ENCODE results near the gene SMIM35. TPM values are rescaled to one million over a fixed set of nuclear protein-coding genes. Genes with fewer than 3 reads are reported as not detected.

Gene SMIM35
- total RNA-seq, 1 experiment from 2014 or later: not detected

GRCh38 chr11:118135051-118135795, 48.5 kb upstream of the SMIM35 start:
- CTCF ChIA-PET: no interaction called here
- H3K79me2 ChIP-seq (ENCODE audit: low read depth): no peaks in the 10 kb centered on the region
- H3K27ac ChIP-seq: no peak overlapping the region
- TF ChIP-seq CTCF (conservative IDR thresholded peaks at IDR 0.05) (no peak), EZH2 (IDR thresholded peaks at IDR 0.05; ENCODE audit: low read depth) (no peak)
- H3K4me2 ChIP-seq: no peak overlapping the region
- BruUV-seq (replicated peaks): no TSS peak
- peaks cover 2% of the 10 kb centered on the region; the same call in 1 of the 2 replicates for H3K27me3 ChIP-seq (ENCODE audit: insufficient read depth, low read depth)
- no peaks in the 10 kb centered on the region for H3K36me3 ChIP-seq (ENCODE audit: low read depth)
- H3K9me2 ChIP-seq (ENCODE audit: insufficient read depth): no peaks in the 10 kb centered on the region
- H2AFZ ChIP-seq: no peak overlapping the region
- no peaks in the 10 kb centered on the region for H3F3A ChIP-seq (ENCODE audit: insufficient read depth, low read depth)
- intact Hi-C loops (cut with micrococcal nuclease; ENCODE audit: unreplicated experiment): no loop called here
- DNase-seq: no peak
- POLR2A ChIA-PET (ENCODE audit: unreplicated experiment): no interaction called here
- no peaks in the 10 kb centered on the region for H3K9me3 ChIP-seq (ENCODE audit: insufficient read depth, low read depth)
- H3K4me3 ChIP-seq: no peak overlapping the region
- peaks cover 6% of the 10 kb centered on the region; the same call in 1 of the 2 replicates for H3K4me1 ChIP-seq (replicated peaks; ENCODE audit: insufficient read depth)
- no peaks in the 10 kb centered on the region for H4K20me1 ChIP-seq (ENCODE audit: insufficient read depth)

GRCh38 chr11:118133816-118134215, 47.1 kb upstream of the SMIM35 start:
- no peak for TF ChIP-seq EZH2 (IDR thresholded peaks at IDR 0.05; ENCODE audit: low read depth)
- TF ChIP-seq CTCF (conservative IDR thresholded peaks at IDR 0.05): no peak
- H3K27me3 ChIP-seq (ENCODE audit: insufficient read depth, low read depth): no peaks in the 10 kb centered on the region
- no peaks in the 10 kb centered on the region for H3K79me2 ChIP-seq (ENCODE audit: low read depth)
- no peak overlapping the region for H3K4me2 ChIP-seq
- no peaks in the 10 kb centered on the region for H3K36me3 ChIP-seq (ENCODE audit: low read depth)
- no peaks in the 10 kb centered on the region for H3K9me3 ChIP-seq (ENCODE audit: insufficient read depth, low read depth)
- no TSS peak for BruUV-seq (replicated peaks)
- intact Hi-C loops (cut with micrococcal nuclease; ENCODE audit: unreplicated experiment): loop anchor here (5.0 kb wide), 1 partner anchor 77 kb away; no protein-coding TSS in a partner anchor
- peaks cover 20% of the 10 kb centered on the region for H3K4me1 ChIP-seq (replicated peaks; ENCODE audit: insufficient read depth)
- no peaks in the 10 kb centered on the region for H3K9me2 ChIP-seq (ENCODE audit: insufficient read depth)
- H3F3A ChIP-seq (ENCODE audit: insufficient read depth, low read depth): no peaks in the 10 kb centered on the region; the same call in 1 of the 2 replicates
- no peak overlapping the region for H2AFZ ChIP-seq
- POLR2A ChIA-PET (ENCODE audit: unreplicated experiment): interaction anchor here (0.6 kb wide), 1 partner anchor 293 kb away, joined by 4 read pairs; no protein-coding TSS in a partner anchor
- no peak overlapping the region for H3K4me3 ChIP-seq
- H3K27ac ChIP-seq: no peak overlapping the region
- no peak for DNase-seq
- no peaks in the 10 kb centered on the region for H4K20me1 ChIP-seq (ENCODE audit: insufficient read depth)
- CTCF ChIA-PET: no interaction called here

GRCh38 chr11:118132385-118133151, 45.8 kb upstream of the SMIM35 start:
- Histone ChIP-seq H3K9me2 (ENCODE audit: insufficient read depth) (no peaks in the 10 kb centered on the region), H3K4me2 (no peak overlapping the region), H3K27me3 (ENCODE audit: insufficient read depth, low read depth) (no peaks in the 10 kb centered on the region), H3K36me3 (ENCODE audit: low read depth) (no peaks in the 10 kb centered on the region), H3F3A (ENCODE audit: insufficient read depth, low read depth) (no peaks in the 10 kb centered on the region; the same call in 1 of the 2 replicates), H3K27ac (no peak overlapping the region), H4K20me1 (ENCODE audit: insufficient read depth) (no peaks in the 10 kb centered on the region), H3K9me3 (ENCODE audit: insufficient read depth, low read depth) (no peaks in the 10 kb centered on the region), H2AFZ (no peak overlapping the region), H3K79me2 (ENCODE audit: low read depth) (no peaks in the 10 kb centered on the region), H3K4me3 (no peak overlapping the region), H3K4me1 (replicated peaks; ENCODE audit: insufficient read depth) (peaks cover 21% of the 10 kb centered on the region)
- BruUV-seq (replicated peaks): no TSS peak
- no peak for TF ChIP-seq EZH2 (IDR thresholded peaks at IDR 0.05; ENCODE audit: low read depth)
- no peak for TF ChIP-seq CTCF (conservative IDR thresholded peaks at IDR 0.05)
- DNase-seq: no peak
- CTCF ChIA-PET: no interaction called here
- intact Hi-C loops (cut with micrococcal nuclease; ENCODE audit: unreplicated experiment): loop anchor here (5.0 kb wide), 1 partner anchor 75 kb away; no protein-coding TSS in a partner anchor
- POLR2A ChIA-PET (ENCODE audit: unreplicated experiment): no interaction called here

Measured in PC-9 (cell line).